HG03103 (cell line): ENCODE data around the gene SLC19A1.

Source experiments
- ATAC-seq: cut with Tn5 transposase; IDR thresholded peaks from one replicate; pipeline ENCODE4 v1.9.1; 2021; ENCODE audit warnings: low read depth; ENCODE audit not compliant: unreplicated experiment

SLC19A1 gene

DNA sequence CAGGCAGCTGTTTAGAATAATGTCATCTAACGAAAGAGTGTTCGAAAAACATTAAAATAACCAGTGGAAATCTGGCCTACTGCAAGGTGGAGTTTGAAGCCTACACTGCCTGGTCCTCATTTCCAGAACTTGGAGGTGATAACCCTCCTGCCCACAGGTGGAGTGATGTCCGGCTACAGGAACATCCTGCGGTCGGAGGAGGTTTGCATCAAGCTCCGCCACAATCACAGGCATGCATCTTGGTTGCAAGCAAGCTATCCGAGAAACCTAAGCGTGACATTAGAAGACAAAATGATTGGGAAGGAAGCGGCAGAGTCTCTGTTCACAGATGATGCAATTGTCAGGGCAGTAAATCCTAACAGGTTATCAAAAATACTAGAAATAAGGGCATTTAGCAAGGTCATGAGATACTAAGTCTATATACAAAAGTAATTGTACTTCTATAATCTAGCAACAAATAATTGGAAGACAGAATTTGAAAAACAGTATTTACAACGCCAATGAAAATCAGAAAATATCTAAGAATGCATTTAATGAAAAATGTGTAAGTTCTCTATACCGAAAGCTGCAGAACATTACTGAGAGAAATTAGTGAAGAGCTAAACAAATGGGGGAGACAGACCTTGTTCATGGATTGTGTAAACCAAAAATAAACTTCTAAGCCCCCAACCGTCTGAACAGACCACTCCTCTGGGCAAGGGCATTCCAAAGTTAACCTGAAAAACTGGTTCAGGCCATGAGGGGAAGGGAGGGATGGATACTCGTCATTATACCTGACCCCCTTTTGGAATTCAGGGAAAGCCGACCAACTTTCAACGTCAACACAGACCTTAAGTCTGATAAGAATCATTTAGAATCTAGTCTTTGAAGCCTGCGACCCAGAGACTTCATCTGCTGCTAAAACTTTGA, 4.7 kb upstream of the SLC19A1 start:
- no peak for ATAC-seq

DNA sequence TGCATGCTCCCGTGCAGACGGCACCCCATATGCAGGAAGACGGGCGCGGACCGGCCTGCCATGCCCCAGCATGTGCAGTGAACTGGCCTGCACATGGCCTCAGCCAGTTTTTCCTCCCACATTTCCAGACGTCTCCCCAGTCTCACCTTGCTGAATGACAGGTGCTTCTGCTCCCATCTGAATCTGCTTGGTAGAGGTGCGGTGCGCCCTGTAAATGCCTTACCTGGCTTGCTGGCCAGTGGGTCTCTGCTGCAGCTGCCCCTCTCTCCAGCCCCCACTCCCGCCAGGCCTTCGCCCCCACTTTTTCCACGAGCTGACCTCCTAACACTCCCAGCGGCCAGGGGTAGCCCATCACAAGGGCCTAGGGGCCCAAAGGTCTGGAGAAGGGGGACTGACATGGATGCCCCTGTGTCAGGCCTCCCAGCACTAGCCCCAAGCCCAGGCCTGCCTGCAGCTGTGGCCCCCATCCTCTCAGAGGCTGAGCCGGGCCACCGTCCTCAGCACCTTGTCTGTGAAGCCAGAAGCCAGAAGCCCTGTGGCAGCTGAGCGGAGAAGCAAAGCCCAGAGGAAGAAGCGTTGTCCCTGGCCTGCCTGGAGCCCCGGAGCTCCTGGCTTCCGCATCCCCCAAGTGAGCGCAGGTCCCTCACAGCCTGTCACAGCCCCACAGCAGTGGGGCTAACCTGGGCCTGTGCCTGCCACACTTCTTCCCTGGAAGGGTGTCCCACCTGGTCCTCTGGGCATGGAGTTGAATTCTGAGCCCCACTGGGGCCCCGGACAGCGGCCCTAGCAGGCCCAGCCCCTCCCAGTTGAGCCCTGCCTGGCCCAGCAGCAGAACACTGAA, 3.7 kb upstream of the SLC19A1 start:
- no peak for ATAC-seq

GRCh38 chr21:45545236-45545570, 3.0 kb upstream of the SLC19A1 start:
- no peak for ATAC-seq

DNA sequence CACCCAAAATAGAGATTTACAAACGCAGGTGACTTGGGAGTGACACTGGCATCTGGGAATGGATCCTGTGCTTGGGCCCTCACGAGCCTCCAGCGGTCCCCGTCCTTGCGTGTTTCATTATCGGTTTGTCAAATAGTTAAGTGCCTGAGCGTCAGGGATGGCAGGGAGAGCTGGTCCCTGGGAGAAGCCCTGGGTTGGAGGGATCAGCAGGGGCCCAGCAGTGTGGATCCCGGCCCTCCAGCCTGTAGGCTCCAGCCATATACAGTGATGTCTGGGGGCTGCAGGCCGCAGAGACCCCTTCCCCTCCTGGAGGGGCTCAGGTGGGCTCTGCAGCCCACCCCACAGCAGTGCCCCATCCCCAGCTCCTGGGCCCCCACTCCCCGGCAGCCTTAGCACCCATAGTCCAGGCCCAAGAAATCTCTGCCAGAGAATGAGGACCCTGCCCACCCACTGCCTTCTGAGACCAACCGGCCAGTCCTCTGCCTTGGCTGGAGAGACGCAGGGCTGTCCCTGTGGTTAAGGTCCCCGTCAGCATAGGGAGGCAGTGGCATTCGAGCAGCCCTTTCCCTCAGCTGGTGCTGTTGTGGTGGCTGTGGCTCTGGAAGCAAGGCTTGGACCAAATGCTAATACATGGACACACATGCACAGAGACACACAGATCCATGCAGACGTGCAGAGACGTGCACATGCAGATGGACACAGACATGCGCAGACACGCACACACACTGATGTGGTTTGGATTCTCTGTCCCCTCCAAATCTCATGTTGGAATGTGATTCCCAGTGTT, 2.4 kb upstream of the SLC19A1 start:
- no peak for ATAC-seq

DNA sequence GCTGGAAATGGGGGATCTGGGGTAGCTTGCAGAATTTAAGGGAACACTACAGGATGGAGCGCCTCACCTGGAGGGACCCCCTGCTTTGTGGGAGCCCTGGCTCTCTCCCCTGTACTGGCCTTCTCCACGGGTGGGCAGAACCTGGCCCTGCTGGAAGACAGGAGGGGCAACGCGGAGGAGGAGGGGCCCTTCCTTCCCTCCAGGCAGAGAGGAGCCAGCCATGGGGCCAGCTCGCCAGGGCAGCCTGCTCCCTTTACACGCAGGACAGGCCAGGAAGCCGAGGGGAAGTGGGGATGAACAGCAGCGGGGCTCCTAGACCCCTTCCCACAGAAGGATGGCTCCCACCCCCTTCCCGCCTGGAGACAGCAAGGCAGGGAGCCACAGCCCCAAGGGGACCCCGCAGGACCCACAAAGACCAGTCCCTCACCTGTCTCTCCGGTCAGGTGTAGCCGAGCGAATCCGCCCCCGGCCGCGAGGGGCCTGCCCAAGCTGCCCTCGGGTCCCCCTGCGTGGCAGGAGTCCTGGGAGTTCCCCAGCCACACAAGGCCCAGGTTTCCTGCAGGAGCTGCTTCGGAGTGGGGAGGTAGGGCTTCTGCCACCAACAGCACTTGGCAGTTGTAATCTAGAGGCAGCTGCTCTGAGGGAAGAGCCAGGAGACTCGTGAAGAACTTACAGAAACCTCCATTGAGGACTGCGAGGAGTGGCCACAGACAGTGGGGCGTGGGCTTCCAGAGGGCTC, 1.6 kb upstream of the SLC19A1 start:
- ATAC-seq, result no peak

- no peak for ATAC-seq
These were observed 1.1 kb upstream of the SLC19A1 start for GRCh38 chr21:45543371-45543709.

DNA sequence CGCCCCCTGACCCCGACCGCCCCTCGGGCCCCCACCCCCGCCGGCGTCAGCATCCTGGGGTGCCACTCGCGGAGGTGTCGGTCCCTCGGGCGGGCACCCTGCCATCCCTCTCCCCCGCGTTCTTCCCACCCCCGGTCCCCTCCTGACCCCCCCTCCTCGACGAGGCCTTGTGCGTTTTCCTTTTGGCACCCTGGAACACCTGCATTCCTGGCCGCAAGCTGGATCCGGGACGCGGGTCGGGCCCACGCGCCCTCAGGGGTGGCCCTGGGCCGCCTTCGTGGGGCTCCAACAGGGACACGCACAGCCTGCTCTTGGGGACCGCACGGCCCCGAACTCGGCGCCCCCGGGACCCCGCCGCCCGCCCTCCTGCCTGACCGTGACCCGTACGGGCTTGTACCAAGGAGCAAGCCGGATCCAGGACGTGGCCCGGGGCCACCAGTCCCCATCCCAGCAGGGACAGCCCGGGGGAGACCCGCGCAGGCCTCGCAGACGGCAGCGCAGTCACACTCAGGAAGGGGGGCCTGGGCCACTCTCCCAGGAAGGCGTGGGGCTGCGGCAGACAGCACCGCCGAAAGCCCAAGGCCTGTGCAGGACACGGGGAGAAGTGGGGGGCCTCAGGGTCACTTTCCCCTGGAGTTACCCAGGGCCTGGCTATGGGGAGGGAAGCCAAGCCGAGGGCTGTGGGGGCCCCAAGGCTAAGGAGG, 579 bp upstream of the SLC19A1 start:
- no peak for ATAC-seq

GRCh38 chr21:45541221-45542039, 810 bp downstream of the SLC19A1 start:
- peak; percentile 48 for ATAC-seq

GRCh38 chr21:45540601-45540970, 1.7 kb downstream of the SLC19A1 start:
- ATAC-seq, result no peak

GRCh38 chr21:45539796-45540600, 2.2 kb downstream of the SLC19A1 start:
- ATAC-seq, result no peak

DNA sequence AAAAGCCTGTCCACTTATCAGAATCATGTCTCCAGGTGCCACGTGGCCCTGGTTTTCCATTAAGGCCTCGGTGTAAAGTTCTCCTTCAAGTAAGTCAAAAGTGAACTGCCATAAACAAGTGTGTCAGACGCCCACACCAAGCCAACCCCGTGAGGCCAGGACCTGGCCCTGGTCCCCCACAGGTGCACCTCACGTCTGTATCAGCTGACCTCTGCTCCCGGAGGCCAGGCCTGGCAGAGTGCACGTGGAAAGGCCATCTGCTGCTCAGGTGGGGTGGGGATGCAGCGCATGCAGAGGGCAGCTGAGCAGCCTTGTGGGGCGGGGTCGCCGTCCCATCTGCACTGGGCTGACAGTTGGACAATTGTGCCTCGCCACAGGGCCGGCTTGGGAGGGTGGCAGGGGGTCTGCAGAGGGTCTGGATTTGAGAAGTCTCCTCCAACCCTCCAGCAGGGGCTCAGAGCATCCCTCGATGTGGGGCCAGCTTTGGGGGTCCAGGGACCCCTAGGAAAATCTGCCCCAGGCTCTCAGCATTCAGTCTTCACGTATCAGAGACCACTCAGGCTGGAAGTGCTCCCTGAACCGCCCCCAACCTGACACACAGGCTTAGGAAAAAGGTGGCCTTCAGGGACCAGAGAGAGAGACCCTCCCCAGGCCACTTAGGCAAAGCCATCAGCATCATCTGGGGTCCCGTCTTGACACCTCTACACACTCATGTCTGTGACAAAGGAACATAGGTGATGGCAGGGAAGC, 3.0 kb downstream of the SLC19A1 start:
- no peak for ATAC-seq

DNA sequence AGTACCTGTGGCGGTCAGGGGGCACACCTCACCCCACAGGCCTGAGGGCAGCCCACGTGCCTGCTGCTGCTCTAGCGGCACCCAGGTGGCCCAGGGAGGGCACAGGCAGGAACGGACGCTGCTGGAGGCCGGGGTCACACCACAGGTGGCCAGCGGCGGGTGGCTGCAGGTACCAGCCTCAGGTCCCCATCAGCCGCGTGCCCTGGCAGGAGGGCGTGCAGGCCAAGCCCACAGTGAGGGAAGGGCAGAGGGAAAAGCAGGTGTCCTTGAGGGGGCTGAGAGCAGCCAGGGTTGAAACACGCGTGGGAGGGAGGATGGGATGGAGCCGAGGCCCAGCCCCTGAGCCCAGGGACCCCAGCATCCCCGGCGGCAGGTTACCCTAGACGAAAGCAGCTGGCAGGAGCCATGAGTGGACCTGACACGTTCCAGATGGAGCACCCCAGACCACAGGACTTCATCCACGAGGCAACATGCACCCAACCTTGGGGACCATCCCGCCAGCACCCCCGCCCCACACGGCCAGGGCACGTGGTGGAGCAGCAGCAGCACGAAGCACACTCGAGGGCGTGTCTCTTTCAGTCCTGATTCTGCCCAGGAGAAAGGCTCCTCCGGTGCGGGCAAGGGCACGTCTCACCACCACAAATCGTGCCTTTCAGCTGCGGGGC, 3.7 kb downstream of the SLC19A1 start:
- ATAC-seq, result no peak

DNA sequence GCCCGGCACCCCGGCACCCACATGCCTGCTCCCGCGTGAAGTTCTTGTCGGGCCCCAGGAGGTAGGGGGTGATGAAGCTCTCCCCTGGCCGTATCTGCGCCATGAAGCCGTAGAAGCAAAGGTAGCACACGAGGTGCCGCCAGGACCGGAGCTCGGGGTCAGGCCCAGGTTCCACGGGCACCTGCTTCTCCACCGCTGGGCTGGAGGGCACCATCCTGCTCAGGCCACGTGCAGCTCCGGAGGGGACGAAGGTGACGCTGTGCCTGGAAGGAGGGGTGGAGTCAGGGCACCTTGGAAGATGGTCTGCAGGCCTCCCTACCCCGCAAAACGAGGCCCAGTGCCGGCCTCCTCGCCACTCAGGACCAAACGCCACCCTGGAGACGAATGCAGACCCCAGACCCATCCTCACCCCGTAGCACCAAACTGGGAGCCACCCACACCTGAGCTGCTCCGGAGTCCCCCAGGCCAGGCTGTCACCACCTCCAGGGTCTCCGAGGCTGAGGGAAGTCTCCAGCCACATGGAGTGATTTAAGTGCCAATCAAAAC, 4.4 kb downstream of the SLC19A1 start:
- no peak for ATAC-seq

- ATAC-seq, result no peak
These were observed 5.0 kb downstream of the SLC19A1 start for GRCh38 chr21:45537111-45537745.

- ATAC-seq, result no peak
These were observed 5.7 kb downstream of the SLC19A1 start for GRCh38 chr21:45536301-45537081.
